ENCODE results near the gene RBM38. TPM values are rescaled to one million over a fixed set of nuclear protein-coding genes. Genes with fewer than 3 reads are reported as not detected.

The RBM38 gene
- total and polyA plus RNA-seq, 9 of the 15 experiments (the other 6 are each of a cell fraction or from before 2014, with no cell fraction given): 0.28 to 82.4 (median 33.2) TPM

GRCh38 chr20:57432862-57433491 lies 41.8 kb downstream of the RBM38 start (continued):
- TF ChIP-seq ZNF165 (CRISPR knock-in tag; IDR thresholded peaks at IDR 0.05; ENCODE audit: borderline replicate concordance) (no peak), PTRF (tag; IDR thresholded peaks at IDR 0.05) (no peak), MAZ (CRISPR knock-in tag; conservative IDR thresholded peaks at IDR 0.05 in 1 of 2, IDR thresholded peaks at IDR 0.05 in 1 of 2) (peak in 1 of 2 experiments; percentile 68; a peak in 1 of 4 replicates), CREBBP (IDR thresholded peaks at IDR 0.05; ENCODE audit: low read depth, low read length) (no peak), FOXK2 (conservative IDR thresholded peaks at IDR 0.05 in 1 of 2, IDR thresholded peaks at IDR 0.05 in 1 of 2; ENCODE audit: low read depth in 2 of 2) (no peak), GTF2F1 (IDR thresholded peaks at IDR 0.05; ENCODE audit: low read depth, low read length) (no peak)

DNA sequence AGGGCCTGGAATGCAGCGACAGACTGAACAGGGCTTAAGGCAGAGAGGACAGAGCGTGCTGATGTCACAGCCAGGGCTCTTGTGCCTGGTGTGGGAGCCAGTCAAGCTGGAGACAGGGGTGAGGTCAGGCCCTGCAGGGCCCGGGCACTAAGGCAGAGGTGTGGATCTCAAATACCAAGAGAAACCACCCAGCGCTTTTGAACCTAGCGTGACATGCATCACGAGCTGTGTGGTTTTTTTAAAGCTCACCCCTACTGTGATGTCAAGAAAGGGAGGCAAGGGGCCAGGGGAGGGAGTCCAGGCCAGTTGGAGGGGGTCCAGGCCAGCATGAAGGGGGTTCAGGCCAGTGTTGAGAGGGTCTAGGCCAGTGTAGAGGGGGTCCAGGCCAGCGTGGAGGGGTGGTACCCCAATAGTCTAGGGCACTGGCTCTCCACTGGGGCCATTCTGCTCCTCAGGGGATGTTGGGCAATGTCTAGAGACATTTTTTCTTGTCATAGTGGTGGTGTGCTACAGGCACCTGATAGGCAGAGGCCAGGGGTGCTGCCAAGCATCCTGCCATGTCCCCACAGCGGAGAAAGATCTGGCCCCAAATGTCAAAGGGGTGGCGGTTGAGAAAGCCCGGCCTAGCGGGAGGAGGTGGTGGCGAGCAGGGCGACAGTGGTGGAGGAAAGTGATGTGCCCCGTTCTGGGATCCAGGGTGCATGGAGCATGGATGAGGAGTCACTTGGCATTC lies 42.6 kb downstream of the RBM38 start:
- H3K27ac ChIP-seq (ENCODE audit: extremely low read depth, low read depth, low read length): peak overlapping the region; percentile 73; the same call in 2 of the 3 replicates
- no peaks in the 10 kb centered on the region for H3K79me2 ChIP-seq (ENCODE audit: control insufficient read depth, insufficient read depth, low read length)
- no peaks in the 10 kb centered on the region for H3K36me3 ChIP-seq (ENCODE audit: control insufficient read depth, insufficient read depth, low read length)
- WGBS (ENCODE audit: insufficient coverage, low coverage, missing lambda C conversion rate): 80% methylated on average over 14 of the region's 14 CpGs
- H3K4me2 ChIP-seq (ENCODE audit: insufficient read depth, low read length): no peak overlapping the region; the same call in 1 of the 2 replicates
- ATAC-seq: peak; percentile 6; the same call in 1 of the 3 replicates
- no peaks in the 10 kb centered on the region for H3K27me3 ChIP-seq (ENCODE audit: control insufficient read depth in 2 of 2, insufficient read depth in 2 of 2, low read length in 2 of 2)
- no peak overlapping the region for H3K4me3 ChIP-seq
- H3K4me1 ChIP-seq (replicated peaks in 1 of 2; ENCODE audit: control insufficient read depth in 2 of 2, insufficient read depth in 2 of 2, low read length in 2 of 2): peaks cover 42 to 44% of the 10 kb centered on the region in 2 experiments
- CTCF ChIA-PET (ENCODE audit: low intra/inter-chr PET ratio): no interaction called here
- POLR2A ChIA-PET: interaction anchor here (1.1 kb wide), 1 partner anchor 15 kb away, joined by 3 read pairs; no protein-coding TSS in a partner anchor
- TF ChIP-seq ZNF253 (CRISPR knock-in tag; conservative IDR thresholded peaks at IDR 0.05) (no peak), ZNF3 (CRISPR knock-in tag; IDR thresholded peaks at IDR 0.05) (no peak), COPS2 (conservative IDR thresholded peaks at IDR 0.05) (no peak), MAFK (IDR thresholded peaks at IDR 0.05; ENCODE audit: low read length) (no peak), SMARCB1 (IDR thresholded peaks at IDR 0.05; ENCODE audit: insufficient read length, low read depth) (no peak), CEBPG (CRISPR knock-in tag; IDR thresholded peaks at IDR 0.05) (no peak), CEBPG (tag; conservative IDR thresholded peaks at IDR 0.05 in 1 of 2, IDR thresholded peaks at IDR 0.05 in 1 of 2) (peak in 1 of 2 experiments; percentile 10; a peak in 1 of 4 replicates), ZNF561 (CRISPR knock-in tag; conservative IDR thresholded peaks at IDR 0.05) (no peak), ZNF398 (CRISPR knock-in tag; IDR thresholded peaks at IDR 0.05) (no peak)
- no peaks in the 10 kb centered on the region for H4K20me1 ChIP-seq (replicated peaks; ENCODE audit: control insufficient read depth, insufficient read depth, low read length)
- peak overlapping the region in 1 of 2 experiments; percentile 58; a peak in 1 of 4 replicates for H3K9ac ChIP-seq (ENCODE audit: insufficient read depth in 1 of 2, low read depth in 2 of 2, low read length in 2 of 2)
- intact Hi-C loops (cut with micrococcal nuclease): no loop called here
- no peak overlapping the region for H2AFZ ChIP-seq (ENCODE audit: low read depth, low read length)
- in situ Hi-C loops (cut with MboI): no loop called here
- no peaks in the 10 kb centered on the region for H3K9me3 ChIP-seq (replicated peaks; ENCODE audit: control insufficient read depth, insufficient read depth, low read depth, low read length)
- no TSS peak for BruUV-seq (replicated peaks)
- no peaks in the 10 kb centered on the region for H3K9me1 ChIP-seq (ENCODE audit: control insufficient read depth, insufficient read depth, low read length)
- FAIRE-seq: no peak
- no peak for DNase-seq (ENCODE audit: extremely low read depth in 1 of 4, low spot score in 3 of 4)
